ENCODE data around the gene NLRP7.
"Not testable (repeated sequence)": the region's sequence is repeated elsewhere in the genome, so short reads cannot be mapped to it uniquely, and the experiment has no call there.

- TF ChIP-seq CTCF (IDR thresholded peaks at IDR 0.05; ENCODE audit: insufficient read depth, low read length); POLR2AphosphoS5 (IDR thresholded peaks at IDR 0.05; ENCODE audit: low read depth): not testable (repeated sequence)
Observed at GRCh38 chr19:54899646-54900045, 47.7 kb downstream of the NLRP7 start.
